Hematopoietic multipotent progenitor cell treated with erythropoietin and hydrocortisone succinate and interleukin-3 and kit ligand, for 15 days (in vitro differentiated cells): ENCODE measurements around the gene MOGAT3.
A peak's percentile ranks its signal among the peaks of the same experiment; 100 is the strongest.

Source experiments
- DNase-seq: peaks from one replicate; pipeline ENCODE4 v3.0.0-alpha.2; 2015; ENCODE audit warnings: low spot score

The MOGAT3 gene

DNA sequence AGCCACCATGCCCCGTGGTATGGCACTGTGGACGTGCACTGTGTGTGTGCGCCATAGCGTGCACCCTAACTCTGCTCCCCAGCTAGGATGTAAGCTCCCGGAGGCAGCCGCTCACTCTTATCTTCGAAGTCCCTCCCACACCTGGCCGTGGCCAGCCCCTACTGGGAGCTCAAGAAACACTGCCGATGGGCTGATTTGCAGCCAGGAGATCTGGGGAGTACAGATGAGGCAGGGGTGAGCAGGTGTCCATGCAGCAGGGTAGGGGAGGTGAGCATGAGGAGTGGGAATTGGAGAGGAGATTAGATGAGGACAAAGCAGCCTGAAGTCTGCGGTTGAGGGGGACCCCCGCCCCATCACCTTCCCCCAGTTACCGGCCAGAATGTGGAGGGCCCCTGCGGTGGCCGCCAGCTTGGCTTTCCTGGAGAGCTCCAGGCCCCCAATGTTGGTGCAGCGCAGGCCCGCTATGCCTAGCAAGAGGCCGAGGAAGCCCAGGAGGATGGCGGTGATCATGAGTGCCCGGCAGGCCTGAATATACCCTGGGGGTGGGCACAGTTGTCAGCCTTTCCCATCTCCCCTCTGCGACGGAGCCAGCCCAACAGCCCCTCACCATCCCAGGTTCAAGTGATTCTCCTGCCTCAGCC, 33.2 kb upstream of the MOGAT3 start:
- DNase-seq = no peak

DNA sequence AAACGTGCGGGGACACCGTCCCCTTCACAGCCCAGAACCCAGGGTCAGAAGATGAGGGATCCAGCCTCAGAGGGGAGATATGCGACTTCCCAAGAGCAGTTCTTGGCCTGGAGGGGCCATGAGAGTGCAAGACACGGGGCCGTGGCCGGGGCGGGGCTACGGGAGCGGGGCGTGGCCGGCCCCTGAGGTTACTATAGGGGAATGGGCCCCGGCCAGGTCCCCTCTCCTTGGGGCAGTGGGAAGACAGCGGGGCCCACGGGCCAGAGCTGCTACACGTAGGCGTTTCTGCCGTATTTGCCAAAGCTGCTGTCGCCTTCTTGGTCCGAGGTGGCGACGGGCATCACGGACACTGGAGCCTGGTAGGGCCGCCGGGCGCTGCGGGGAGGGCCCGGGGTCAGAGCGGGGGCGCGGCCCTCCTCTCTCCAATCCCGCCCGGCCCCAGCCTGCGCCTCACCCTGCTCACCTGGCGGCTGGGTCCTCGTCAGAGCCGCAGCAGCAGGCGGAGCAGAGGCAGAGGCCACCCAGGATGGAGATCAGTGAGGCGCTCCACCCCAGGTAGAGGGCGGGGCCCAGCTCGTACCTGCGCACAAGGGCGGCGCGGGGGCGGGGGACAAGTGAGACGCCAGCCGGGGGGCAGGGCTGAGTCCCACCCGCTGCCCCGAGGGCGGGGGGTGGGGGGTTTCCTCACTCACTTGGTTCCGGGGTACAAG, 31.5 kb upstream of the MOGAT3 start:
- no peak for DNase-seq

DNA sequence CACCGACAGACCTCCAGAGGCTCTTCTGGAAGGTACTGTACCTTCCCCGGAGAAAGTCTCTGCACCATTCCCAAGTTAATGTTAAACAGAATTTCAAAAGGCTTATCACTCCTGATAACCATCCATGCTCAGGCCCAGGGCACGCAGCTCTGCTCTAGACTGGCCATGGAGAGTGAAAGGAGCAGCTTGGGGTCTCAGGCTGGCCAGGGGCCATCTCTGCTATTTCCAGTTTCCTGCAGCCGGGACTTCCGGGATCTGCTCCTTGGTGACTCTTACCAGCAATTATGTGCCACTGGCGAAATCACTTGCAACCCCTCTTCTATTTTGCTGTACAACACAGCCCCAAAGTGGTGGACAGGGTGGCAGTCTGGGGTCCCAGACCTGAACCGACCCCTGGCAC, 30.8 kb upstream of the MOGAT3 start:
- no peak for DNase-seq

DNA sequence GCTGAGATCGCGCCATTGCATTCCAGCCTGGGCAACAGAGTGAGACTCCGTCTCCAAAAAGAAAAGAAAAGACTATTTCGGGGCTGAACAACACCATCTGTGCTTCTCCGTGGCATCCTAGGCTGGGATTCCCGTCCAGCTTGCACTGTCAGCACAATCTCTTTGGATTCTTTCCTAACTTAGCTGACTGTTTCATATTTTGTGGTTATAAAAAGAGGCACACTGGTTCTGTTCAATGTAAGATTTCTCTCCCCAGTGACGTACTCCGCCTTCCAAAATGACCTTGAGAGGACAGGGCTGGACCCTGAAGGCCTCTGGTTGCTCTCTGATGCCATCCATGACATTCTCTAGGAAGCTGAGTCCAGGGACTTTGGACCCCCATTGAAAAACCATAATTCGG, 25.9 kb upstream of the MOGAT3 start:
- no peak for DNase-seq

DNA sequence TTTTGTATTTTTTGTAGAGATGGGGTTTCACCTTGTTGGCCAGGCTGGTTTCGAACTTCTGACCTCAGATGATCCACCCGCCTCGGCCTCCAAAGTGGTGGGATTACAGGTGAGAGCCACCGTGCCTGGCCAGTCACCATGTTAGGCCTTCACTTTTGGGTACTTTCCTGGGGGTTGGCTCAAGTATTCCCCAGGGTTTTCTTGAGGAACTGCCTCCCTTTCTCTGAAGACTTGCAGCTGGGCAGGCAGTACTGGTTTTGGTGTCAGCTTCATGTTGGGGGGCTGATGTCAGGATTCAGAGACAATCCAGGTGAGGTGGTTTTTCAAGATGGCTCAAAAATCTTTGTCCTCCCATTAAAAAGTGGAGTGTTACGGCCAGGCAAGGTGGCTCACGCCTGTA, 24.8 kb upstream of the MOGAT3 start:
- DNase-seq = no peak

DNA sequence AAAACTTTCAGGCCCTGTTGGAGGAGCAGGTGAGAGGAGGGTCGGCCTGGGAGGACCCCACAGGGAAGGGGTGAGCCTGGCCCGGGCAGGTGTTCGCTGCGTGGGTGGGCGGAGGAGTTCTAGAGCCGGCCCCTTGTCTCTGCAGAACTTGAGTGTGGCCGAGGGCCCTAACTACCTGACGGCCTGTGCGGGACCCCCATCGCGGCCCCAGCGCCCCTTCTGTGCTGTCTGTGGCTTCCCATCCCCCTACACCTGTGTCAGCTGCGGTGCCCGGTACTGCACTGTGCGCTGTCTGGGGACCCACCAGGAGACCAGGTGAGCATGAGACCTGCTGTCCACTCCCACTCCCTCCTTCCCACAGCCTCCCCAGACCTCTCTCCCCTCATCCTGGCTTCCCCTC, 22.7 kb upstream of the MOGAT3 start:
- DNase-seq = no peak

DNA sequence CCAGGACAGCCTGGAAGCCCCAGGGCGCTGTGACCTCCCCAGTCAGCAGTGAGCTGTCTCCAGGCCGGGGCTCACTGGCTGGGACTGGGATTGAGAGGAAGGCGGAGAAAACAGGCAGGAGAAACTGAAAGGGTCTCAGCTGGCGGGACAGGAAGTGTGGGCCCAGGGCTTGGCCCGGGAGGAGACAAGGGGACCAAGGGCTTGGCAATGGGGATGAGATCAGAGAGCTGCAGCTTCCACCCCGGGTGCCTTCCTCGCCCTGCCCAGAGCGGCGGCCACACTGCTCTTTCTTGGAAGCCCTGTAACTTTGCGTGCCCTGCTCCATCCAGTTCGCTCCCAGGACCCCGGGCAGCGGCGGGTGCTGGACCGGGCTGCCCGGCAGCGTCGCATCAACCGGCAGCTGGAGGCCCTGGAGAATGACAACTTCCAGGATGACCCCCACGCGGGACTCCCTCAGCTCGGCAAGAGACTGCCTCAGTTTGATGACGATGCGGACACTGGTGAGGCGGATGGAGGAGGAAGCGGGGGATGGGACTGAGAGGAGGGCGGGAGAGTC, 21.5 kb upstream of the MOGAT3 start:
- DNase-seq = no peak

DNA sequence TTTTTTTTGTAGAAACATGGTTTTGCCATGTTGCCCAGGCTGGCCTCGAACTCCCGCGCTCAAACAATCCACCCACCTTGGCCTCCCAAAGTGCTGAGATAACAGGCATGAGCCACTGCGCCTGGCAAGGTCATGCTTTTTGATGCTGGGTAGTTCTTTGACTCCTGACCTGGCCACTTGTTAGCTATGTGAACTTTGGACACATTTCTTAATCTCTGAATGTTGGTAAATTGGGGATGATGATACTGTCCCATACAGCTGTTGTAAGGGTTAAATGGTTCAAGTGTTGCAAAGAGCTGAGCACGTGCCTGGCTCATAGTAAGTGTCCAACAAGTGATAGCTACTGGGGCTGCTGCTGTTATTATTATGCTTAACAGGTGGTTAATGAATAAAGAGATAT, 19.5 kb upstream of the MOGAT3 start:
- DNase-seq = no peak

DNA sequence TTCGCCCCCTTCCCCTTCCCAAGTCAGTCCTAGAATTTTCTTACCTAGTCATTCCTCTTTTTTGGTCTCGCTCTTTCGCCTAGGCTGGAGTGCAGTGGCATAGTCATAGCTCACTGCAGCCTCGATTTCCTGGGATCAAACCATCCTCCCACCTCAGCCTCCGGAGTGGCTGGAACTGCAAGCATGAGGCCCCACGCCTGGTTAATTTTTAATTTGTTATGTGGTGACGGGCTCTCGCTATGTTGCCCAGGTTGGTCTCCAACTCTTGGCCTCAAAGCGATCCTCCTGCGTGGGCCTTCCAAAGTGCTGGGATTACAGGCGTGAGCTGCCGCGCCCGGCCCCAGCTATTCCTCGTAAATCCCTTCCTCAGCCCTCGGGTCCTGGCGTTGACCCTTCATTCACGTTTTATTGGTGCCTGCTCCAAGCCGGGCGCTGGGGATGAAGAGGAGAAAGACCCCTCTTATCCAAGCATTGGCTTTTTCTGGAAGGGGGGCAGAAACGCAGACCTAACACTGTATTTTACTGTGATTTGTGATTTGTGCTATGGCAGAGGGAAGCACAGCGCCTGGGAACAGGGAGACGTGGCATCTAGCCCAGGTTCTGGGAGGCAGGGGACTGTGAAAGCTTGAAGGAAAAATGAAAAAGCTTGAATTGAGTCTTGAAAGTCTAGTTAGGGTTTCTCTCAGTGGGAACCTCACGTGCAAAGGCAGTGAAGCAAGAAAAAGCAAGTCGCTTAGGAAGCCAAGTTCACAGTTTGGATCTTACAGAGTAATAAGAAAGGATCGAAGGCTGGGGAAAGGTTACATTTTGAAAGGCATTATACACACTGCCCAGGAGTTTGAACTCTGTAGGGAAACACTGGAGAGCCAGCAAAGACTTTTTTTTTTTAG, 17.6 kb upstream of the MOGAT3 start:
- no peak for DNase-seq

DNA sequence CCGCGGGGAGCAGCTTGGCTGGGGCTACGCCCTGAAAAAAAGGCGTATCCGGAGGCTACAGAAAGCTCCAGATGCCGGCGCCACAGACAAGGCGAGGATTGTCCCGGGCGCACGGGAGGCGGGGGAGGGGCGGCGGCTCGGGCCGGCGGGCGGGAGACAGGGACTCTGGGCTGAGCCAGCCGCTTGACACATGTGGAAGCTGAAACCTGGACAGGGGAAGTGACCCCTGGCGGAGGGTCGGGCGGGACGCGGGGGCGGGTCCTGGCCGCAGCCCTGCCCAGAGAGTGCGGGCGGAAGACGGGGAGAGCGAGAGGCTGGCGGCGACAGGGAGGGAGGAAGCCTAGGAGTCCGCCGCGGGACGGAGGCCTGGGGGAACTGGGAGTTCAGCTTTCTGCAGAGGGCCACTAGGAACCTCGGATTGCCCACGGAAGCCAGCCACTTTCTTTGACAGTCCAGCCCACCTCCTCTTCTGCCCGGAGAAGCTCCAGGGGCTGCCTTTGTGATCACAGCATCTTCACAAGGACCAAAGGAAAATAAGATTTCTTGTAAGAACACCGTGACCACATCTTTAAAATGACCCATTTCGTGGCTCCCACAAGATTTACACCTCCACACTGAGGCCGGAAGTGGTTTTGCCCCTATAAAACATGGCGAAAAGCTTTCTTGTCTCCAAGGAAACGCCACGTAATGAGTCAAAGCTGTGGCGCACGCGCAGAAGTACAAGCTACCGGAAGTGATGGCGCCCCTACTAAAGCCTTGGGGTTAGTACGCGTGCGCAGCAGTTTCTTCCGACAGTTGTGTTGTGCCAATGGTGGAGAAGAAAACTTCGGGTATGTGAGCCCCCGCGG, 16.8 kb upstream of the MOGAT3 start, which contains the start of the genes PLOD3 and ZNHIT1:
TSS of gene PLOD3 (minus strand) at position 194 of the 848 bp plus-strand sequence. CDS start 307 bp downstream, outside the sequence.
TSS of gene ZNHIT1 (plus strand) at position 778 of the 848 bp plus-strand sequence. CDS start at position 809, 31 bp downstream.
- peak; percentile 100 for DNase-seq

DNA sequence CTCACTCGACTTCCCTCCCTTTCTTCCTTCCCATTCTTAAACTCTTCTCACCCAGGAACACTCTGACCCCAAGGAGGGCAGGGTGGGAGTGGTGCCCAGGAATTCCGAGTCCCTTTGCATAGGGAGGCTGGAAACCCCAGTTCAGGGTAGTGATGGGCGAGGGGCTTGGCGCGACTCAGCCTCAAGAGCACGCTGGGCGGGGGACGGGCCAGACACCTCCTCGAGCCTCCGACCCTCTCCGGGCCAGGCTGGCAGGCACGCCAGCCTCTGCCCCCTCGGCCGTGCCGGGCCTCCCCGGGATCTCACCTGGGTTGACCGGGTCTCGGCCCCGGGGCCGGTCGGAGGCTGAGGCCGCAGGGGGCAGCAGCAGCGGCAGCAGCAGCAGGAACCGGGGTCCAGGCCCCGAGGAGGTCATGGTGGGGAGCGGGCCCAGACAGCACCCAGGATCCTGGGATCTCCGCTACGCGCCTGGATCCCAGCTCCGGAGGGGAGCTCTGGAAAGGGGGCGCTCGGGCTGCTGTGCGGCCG, 16.1 kb upstream of the MOGAT3 start:
- DNase-seq = peak; percentile 35

DNA sequence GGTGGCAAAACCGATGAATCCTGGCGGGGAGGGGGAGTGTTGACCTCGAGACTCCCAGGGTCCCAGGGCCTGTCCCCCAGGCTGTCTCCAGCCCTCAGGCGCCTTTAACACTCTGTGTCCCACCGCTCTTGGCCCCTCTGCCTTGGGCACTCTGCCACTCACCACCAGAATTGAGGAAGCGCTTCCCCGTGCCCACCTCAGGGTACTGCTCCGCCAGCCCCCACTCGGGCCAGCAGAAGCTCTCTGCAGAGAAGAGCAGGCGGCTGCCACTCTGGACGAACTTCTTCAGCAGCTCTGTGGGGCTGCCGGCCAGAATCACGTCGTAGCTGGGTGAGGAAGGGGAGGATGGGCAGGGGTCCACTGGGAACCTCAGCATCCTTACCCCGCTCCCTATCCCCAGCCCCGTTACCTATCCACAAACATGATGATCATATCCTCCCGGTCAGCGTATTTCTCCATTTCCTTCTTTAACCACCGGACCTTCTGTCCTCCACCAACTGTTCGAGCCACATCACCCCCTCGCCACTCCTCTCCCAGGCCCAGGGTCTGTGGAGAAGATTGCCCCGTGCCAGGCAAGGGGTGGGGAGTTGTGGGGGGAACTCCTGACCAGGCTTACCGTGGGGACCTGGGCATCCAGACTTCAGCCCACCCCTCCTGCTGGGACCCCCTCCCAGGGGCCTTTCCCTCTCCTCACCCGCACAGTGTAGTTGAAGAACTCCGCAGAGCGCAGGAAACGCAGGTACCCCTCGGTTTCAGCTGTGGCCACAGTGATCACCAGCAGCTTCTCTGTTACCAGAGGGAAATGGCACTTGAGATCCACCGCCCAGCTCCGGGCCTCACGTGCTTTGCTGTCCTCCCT, 15.4 kb upstream of the MOGAT3 start:
- DNase-seq = no peak

DNA sequence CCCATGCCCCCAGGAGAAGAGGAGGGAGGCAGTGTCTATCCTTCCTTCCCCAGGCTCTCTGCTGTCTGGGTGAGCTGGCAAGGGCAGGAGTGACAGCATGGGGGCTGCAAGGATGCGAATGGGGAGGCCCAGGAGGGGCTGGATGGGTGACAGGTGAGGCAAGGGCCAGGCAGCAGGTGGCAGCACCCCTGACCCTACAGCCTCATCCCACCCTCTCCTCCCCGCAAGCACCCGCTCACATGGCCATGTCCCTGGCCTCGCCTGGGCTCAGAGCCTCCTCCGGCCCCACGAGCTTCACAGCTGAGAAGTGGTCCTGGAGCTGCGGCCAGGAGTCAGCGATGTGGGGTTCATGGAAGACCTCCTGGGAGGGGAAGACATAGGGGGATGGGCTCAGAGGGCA, 11.2 kb upstream of the MOGAT3 start:
- DNase-seq = no peak

DNA sequence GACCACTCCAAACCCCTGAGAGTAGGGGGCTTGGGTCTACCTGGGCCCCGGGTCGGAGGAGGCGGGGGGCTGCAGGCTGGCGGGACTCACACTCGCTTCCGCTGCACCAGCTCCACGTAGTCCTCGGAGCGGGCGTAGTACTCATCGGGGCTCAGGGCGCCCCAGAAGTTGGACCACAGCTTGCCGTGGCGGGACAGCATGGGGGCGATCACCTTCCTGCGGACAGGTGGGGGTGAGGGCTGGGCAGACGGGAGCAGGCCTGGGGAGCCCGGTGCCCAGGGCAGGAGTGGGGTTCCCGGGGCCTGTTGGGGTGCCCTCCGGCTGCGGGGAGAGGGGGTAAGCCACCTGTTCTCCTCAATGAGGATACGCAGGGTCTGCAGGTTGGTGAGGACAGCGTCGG, 10.7 kb upstream of the MOGAT3 start:
- DNase-seq = no peak

DNA sequence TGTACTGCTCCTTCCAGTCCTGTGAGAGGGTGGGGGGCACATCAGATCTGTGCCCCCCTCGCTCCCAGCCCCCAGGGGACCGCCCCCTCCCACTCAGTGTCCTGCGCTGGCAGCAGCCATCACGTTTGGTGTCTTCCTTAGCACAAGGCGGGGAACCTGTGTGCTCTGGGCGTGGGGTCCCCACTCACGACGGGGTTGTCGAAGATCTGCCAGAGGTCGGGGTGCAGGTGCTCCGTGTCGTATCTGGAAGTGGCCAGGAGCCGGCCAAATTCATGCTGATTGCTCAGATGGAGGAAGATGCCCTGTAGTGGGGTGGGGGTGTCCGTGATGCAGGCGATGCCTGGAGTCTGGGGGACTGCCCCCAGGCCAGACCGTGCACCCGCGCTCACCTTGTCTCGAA, 9.3 kb upstream of the MOGAT3 start:
- no peak for DNase-seq

DNA sequence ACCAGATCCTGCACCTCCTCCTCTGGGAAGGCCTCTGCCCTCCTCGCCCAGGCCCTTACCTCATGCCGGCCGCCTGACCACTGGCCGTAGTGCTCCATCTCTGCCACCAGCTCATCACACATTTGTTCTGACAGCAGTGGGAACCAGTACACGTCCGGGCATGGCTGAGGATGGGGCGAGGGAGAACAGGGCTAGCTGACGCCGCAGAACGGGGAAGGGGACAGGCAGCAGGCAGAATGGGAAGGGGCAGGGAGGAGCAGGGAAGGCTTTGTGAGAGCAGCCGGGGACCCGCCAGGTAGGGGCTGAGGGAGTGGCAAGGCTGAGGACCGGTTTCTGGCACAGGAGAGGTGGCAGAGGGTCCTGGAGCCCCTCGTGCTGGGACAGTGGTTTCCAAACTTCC, 8.0 kb upstream of the MOGAT3 start:
- DNase-seq = no peak

DNA sequence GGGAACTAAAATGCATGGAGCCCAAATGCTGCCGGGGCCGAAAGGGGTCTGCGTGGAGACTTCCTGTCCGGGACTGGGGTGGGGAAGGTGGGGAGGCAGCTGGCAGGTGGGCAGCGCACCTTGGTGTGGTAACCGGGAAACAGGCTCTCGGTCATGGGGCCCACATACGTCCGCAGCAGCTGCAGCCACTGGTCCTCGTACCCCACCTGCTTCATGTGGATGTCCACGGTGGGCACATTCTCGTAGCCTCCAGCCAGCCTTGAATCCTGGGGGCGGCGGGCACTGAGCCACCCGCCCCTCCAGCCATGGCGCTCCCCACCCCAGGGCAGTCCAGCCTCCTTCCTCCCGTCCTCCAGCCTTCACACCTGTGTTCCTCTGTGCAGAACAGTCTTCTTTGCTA, 6.6 kb upstream of the MOGAT3 start:
- no peak for DNase-seq

DNA sequence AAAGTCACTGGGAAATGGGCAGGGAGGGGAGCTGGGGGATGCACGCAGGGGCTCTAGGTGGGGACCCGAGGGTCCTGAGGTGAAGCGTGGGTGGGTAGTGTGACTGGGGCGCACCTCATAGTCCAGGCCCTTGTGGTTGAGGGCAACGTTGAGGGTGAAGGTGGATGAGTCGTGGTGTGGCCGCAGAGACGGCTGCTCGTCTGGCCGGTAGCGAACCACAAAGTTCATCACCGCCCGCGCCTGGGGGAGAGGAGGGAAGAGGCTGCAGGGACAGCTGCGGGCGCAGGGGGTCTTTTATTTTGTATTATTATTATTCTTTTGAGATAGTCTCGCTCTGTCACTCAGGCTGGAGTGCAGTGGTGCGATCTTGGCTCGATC, 5.8 kb upstream of the MOGAT3 start:
- no peak for DNase-seq

DNA sequence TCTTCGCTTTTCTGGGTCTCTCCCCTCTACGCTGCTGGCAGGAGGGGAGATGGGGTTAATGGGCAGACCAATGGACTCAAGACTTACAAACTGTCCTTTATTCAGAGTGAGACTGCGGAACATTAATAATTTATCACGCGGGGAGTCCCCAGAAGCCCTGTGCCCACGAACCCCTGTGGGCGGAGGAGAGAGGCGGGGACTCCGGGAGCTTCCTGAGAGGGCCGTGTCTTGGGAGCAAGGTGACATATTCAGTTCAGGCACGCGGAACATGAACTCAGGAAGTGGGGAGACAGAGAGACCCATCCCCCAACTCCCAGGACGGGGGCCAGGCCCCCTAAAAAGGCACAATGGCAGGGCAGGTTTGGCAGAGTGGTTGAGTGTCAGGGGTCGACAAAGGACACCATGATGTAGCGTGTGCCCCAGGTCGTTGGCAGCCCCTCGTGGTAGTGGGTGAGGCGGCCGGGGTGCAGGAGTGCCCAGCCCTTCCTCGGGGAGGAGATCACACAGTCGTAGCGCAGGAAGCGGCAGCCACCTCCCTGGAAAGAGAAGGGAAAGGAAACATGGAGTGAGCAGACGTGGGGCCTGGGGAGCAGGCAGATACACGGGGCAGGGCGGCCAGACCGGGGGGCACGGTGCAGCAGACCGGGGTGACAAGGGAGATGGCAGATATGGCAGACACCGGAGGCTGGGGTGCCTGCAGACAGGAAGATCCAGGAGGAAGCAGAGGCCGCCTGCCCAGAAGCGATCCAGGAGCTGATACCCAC, 5.2 kb upstream of the MOGAT3 start:
- DNase-seq = no peak
